Neural progenitor cell (in vitro differentiated cells): ENCODE data around the gene SLC19A1. TPM values are rescaled to one million over a fixed set of nuclear protein-coding genes. Genes with fewer than 3 reads are reported as not detected.

Experiments used
- DNase-seq: peaks from one replicate; pipeline ENCODE4 v3.0.0-alpha.2; 2016; ENCODE audit warnings: low spot score
- H2AFZ ChIP-seq: fragments of 200-600 bp; sonication (generic); replicated peaks from 2 replicates; pipeline ENCODE4 v1.6.1; 2016; ENCODE audit warnings: antibody characterized with exemption
- H3F3A ChIP-seq: fragments of 200-600 bp; sonication (generic); 2 replicates; pipeline ENCODE4 v1.6.1; 2016; ENCODE audit warnings: antibody characterized with exemption, low read depth
- H3K27ac ChIP-seq: fragments of 200-600 bp; sonication (generic); 2 replicates; pipeline ENCODE4 v1.5.1; 2016; ENCODE audit warnings: mild to moderate bottlenecking
- H3K27me3 ChIP-seq: fragments of 200-600 bp; sonication (generic); 2 replicates; pipeline ENCODE4 v1.6.1; 2016; ENCODE audit warnings: mild to moderate bottlenecking, moderate library complexity
- H3K36me3 ChIP-seq: fragments of 200-600 bp; sonication (generic); 2 replicates; pipeline ENCODE4 v1.5.1; 2016
- H3K4me1 ChIP-seq: fragments of 200-600 bp; sonication (generic); 2 replicates; pipeline ENCODE4 v1.6.1; 2016; ENCODE audit warnings: mixed run types
- H3K4me2 ChIP-seq: fragments of 200-600 bp; sonication (generic); 2 replicates; pipeline ENCODE4 v1.6.1; 2016
- H3K4me3 ChIP-seq: fragments of 200-600 bp; sonication (generic); 2 replicates; pipeline ENCODE4 v1.5.1; 2016
- H3K79me2 ChIP-seq: fragments of 200-600 bp; sonication (generic); 2 replicates; pipeline ENCODE4 v1.6.1; 2016; ENCODE audit warnings: low read depth
- H3K9ac ChIP-seq: fragments of 200-600 bp; sonication (generic); 2 replicates; pipeline ENCODE4 v1.6.1; 2016
- H3K9me3 ChIP-seq: fragments of 200-600 bp; sonication (generic); 2 replicates; pipeline ENCODE4 v1.5.1; 2016; ENCODE audit warnings: low read depth
- H4K20me1 ChIP-seq: fragments of 200-600 bp; sonication (generic); 2 replicates; pipeline ENCODE4 v1.6.1; 2016; ENCODE audit warnings: low read depth
- H3K27ac Mint-ChIP-seq: 3 replicates; pipeline ENCODE4 v1.8.0; 2021; ENCODE audit warnings: mixed read lengths
- H3K27me3 Mint-ChIP-seq: 2 replicates; pipeline ENCODE4 v1.8.0; 2022; ENCODE audit warnings: low read depth, mild to moderate bottlenecking, inconsistent platforms, moderate library complexity, mixed read lengths; ENCODE audit not compliant: insufficient read depth
- H3K36me3 Mint-ChIP-seq: 3 replicates; pipeline ENCODE4 v1.8.0; 2021; ENCODE audit warnings: mixed read lengths
- H3K4me1 Mint-ChIP-seq: 3 replicates; pipeline ENCODE4 v1.8.0; 2021; ENCODE audit warnings: mixed read lengths
- H3K4me3 Mint-ChIP-seq: 3 replicates; pipeline ENCODE4 v1.8.0; 2021; ENCODE audit warnings: mild to moderate bottlenecking, moderate library complexity, mixed read lengths
- H3K9me3 Mint-ChIP-seq: 3 replicates; pipeline ENCODE4 v1.8.0; 2020; ENCODE audit warnings: mixed read lengths
- EZH2 ChIP-seq: fragments of 200-600 bp; sonication (generic); IDR thresholded peaks from 2 replicates; pipeline ENCODE4 v1.6.1; 2017; ENCODE audit warnings: antibody characterized with exemption, mild to moderate bottlenecking, moderate library complexity
- EZH2phosphoT487 ChIP-seq: fragments of 200-600 bp; sonication (generic); IDR thresholded peaks from 2 replicates; pipeline ENCODE4 v1.6.1; 2017; ENCODE audit warnings: antibody characterized with exemption
- total RNA-seq: library from RNA; depleted of rRNA; stranded (reverse); fragments of >200 nt; gene quantifications from 2 replicates; pipeline ENCODE4 v1.2.3, GENCODE V29; 2015; ENCODE audit warnings: low replicate concordance
- TF ChIP-seq, protein P1 (sequence below): fragments of 200-600 bp; sonication (generic); IDR thresholded peaks from 2 replicates; pipeline ENCODE4 v1.5.1; 2017; ENCODE audit warnings: antibody characterized with exemption, mild to moderate bottlenecking

Gene SLC19A1
- total RNA-seq, 1 donor from 2014 or later = 7.7 TPM

DNA sequence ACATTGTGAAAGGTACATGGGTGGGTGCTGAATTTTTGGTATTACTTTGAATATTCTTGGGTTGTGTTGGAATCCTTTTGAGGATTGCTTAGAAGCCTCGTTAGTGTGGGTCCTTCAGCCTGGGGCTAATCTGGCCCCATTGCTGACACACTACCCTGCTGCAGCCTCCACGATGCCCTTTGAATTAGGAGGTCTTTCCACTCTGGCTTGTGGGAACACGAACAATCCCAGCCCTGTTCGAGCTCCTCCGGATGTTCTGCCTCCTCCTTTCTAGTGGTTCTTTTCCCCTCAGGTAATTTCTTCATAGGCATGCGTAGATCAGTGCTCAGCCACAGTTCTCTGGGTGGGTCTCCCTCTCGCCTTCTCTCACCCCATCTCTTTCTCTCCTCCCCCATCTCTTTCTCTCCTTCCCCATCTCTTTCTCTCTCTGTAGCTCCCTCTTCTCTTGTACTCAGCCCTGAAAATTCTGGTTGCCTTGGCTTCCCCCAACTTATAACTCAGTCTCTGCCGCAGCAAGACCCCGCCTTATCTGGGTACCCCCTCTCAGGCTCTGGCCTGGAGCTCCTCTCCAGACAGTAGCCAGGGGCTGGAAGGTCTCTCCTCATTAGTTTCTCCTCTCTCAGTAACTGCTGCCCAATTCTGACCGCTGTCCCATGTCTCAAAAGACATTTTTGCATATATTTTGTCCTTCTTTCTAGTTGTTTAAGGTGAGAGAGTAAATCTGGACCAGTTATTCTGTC, 46.0 kb upstream of the SLC19A1 start:
- H3K36me3 Mint-ChIP-seq = peaks cover 2% of the 10 kb centered on the region
- no peak overlapping the region for H3K4me3 Mint-ChIP-seq
- H3K27me3 Mint-ChIP-seq = peaks cover 11% of the 10 kb centered on the region
- peaks cover 32% of the 10 kb centered on the region for H3K9me3 Mint-ChIP-seq
- Histone ChIP-seq H3K4me3 (no peak overlapping the region), H3K9ac (no peak overlapping the region), H3K9me3 (peaks cover 8% of the 10 kb centered on the region), H3K4me2 (no peak overlapping the region), H3K4me1 (peaks cover 4% of the 10 kb centered on the region), H2AFZ (no peak overlapping the region), H3K27me3 (peaks cover 37% of the 10 kb centered on the region), H3F3A (peaks cover 16% of the 10 kb centered on the region), H3K36me3 (no peaks in the 10 kb centered on the region), H4K20me1 (no peaks in the 10 kb centered on the region), H3K27ac (no peak overlapping the region), H3K79me2 (no peaks in the 10 kb centered on the region)
- TF ChIP-seq EZH2phosphoT487 (no peak), EZH2 (no peak)
- TF ChIP-seq, protein P1, sequence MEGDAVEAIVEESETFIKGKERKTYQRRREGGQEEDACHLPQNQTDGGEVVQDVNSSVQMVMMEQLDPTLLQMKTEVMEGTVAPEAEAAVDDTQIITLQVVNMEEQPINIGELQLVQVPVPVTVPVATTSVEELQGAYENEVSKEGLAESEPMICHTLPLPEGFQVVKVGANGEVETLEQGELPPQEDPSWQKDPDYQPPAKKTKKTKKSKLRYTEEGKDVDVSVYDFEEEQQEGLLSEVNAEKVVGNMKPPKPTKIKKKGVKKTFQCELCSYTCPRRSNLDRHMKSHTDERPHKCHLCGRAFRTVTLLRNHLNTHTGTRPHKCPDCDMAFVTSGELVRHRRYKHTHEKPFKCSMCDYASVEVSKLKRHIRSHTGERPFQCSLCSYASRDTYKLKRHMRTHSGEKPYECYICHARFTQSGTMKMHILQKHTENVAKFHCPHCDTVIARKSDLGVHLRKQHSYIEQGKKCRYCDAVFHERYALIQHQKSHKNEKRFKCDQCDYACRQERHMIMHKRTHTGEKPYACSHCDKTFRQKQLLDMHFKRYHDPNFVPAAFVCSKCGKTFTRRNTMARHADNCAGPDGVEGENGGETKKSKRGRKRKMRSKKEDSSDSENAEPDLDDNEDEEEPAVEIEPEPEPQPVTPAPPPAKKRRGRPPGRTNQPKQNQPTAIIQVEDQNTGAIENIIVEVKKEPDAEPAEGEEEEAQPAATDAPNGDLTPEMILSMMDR = no peak
- no peak for DNase-seq
- no peak overlapping the region for H3K27ac Mint-ChIP-seq
- no peaks in the 10 kb centered on the region for H3K4me1 Mint-ChIP-seq

DNA sequence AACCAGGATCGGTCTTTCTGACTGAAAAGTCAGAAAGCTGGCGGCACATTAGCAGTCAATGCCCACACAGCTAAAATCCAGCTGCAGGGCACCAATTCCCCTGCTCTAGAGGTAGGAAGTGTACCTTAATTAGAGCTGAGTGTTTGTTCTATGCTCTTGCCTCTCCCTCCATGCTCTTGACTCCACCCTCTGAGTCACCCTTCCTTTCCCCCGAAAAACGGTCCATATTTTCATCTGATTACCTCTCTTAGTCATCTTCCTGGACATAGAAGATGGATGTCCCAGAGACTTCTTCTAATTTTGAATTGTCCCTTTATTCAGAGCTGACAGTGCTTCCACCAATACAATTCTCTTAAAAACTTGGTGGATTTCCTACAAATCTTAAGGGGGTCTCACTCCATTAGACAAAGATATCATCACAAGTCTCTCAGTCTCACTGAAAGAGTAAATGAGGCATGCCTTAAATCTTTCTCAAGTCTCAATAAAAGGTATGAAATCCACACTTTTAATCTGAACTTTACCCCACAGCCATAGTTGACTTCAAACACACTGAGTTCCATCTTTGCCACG, 44.1 kb upstream of the SLC19A1 start:
- Mint-ChIP-seq H3K36me3 (peaks cover 2% of the 10 kb centered on the region), H3K4me3 (no peak overlapping the region), H3K27ac (no peak overlapping the region), H3K4me1 (no peaks in the 10 kb centered on the region), H3K9me3 (peaks cover 37% of the 10 kb centered on the region), H3K27me3 (peaks cover 13% of the 10 kb centered on the region)
- Histone ChIP-seq H4K20me1 (no peaks in the 10 kb centered on the region), H3K27me3 (peaks cover 31% of the 10 kb centered on the region), H3K4me3 (no peak overlapping the region), H3F3A (peaks cover 3% of the 10 kb centered on the region), H3K79me2 (no peaks in the 10 kb centered on the region), H3K9me3 (peaks cover 8% of the 10 kb centered on the region), H3K9ac (no peak overlapping the region), H3K4me2 (no peak overlapping the region), H3K36me3 (no peaks in the 10 kb centered on the region), H3K4me1 (peaks cover 4% of the 10 kb centered on the region), H2AFZ (no peak overlapping the region), H3K27ac (no peak overlapping the region)
- TF ChIP-seq, protein P1 = no peak
- no peak for TF ChIP-seq EZH2
- TF ChIP-seq EZH2phosphoT487 = no peak
- no peak for DNase-seq

DNA sequence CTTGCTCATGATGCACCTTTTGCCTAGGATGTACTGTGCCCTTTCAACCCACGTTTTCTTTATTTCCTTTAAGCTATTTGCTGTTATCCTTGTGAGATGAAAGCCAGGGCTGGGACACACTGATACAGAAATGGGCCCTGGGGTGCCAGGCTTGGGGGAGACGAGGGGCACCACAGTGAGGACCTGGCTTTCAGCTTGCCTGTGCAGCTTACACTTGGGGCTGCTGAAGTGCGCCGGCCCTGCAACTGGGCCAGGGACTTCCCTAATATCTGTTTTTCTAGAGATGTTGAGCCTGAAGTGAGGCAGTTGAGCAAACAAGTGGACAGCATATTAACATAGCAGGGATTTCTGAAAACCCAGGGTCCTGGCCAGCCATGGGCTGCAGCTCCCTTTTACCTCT, 42.5 kb upstream of the SLC19A1 start:
- Mint-ChIP-seq H3K4me1 (no peaks in the 10 kb centered on the region), H3K27ac (no peak overlapping the region), H3K36me3 (peaks cover 2% of the 10 kb centered on the region), H3K4me3 (no peak overlapping the region), H3K9me3 (peaks cover 37% of the 10 kb centered on the region), H3K27me3 (peaks cover 13% of the 10 kb centered on the region)
- Histone ChIP-seq H3K79me2 (no peaks in the 10 kb centered on the region), H3K4me2 (no peak overlapping the region), H3K27ac (no peak overlapping the region), H3K4me3 (no peak overlapping the region), H3K4me1 (peaks cover under 1% of the 10 kb centered on the region), H3K27me3 (peaks cover 16% of the 10 kb centered on the region), H4K20me1 (no peaks in the 10 kb centered on the region), H3K36me3 (no peaks in the 10 kb centered on the region), H3F3A (no peaks in the 10 kb centered on the region), H2AFZ (no peak overlapping the region), H3K9ac (no peak overlapping the region), H3K9me3 (peaks cover 8% of the 10 kb centered on the region)
- TF ChIP-seq EZH2phosphoT487 (no peak), EZH2 (no peak)
- TF ChIP-seq, protein P1 = no peak
- no peak for DNase-seq
